ENCODE data around the gene HERPUD1. TPM values are rescaled to one million over a fixed set of nuclear protein-coding genes. Genes with fewer than 3 reads are reported as not detected.

Gene HERPUD1
- total and polyA plus RNA-seq, 8 donors: 78.2 to 298 (median 203) TPM

DNA sequence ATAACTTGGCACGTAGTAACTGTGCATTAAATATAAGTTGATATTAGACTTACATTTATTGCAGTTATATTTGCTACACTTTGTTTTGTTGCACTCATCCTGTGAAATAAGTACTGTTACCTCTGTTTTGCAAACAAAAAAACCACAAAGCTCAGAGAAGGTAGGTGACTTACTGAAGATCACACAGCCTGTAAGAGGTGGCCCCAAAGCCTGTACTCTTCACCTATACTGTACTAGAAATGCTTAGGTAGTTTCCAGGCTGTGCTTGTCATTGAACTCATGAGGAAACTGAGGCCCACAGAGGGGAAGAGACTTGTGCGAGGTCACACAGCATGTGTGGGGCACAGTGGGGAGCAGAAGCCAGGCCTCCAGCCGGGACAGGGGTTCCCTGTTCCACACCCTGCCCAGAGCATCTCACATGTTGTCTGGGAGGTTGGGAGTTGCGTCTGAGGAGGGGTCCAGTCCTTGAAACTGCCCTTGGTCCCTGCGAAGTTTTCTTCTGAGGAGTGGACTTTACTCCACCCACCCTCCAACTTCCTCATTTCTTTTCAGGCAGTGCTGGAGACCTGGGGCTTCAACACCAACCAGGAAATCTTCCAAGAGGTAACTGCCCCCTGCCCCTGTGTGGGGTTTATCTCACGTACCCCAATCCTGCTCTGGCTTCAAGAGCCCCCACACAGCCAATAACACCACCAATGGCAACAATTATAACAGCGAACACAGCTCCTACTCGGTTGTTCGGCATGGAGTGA, 42.8 kb downstream of the HERPUD1 start:
- Histone ChIP-seq H3K9me3 (no peaks in the 10 kb centered on the region), H3K4me1 (peaks cover 0 to 4% (median 0%) of the 10 kb centered on the region in 3 donors), H3K27ac (no peak overlapping the region), H3K27me3 (no peaks in the 10 kb centered on the region), H3K4me3 (no peak overlapping the region), H3K36me3 (no peaks in the 10 kb centered on the region)
- DNase-seq: no peak
- ATAC-seq: no peak
- intact Hi-C loops (cut with DNase I): no loop called here
- TF ChIP-seq, protein P1, sequence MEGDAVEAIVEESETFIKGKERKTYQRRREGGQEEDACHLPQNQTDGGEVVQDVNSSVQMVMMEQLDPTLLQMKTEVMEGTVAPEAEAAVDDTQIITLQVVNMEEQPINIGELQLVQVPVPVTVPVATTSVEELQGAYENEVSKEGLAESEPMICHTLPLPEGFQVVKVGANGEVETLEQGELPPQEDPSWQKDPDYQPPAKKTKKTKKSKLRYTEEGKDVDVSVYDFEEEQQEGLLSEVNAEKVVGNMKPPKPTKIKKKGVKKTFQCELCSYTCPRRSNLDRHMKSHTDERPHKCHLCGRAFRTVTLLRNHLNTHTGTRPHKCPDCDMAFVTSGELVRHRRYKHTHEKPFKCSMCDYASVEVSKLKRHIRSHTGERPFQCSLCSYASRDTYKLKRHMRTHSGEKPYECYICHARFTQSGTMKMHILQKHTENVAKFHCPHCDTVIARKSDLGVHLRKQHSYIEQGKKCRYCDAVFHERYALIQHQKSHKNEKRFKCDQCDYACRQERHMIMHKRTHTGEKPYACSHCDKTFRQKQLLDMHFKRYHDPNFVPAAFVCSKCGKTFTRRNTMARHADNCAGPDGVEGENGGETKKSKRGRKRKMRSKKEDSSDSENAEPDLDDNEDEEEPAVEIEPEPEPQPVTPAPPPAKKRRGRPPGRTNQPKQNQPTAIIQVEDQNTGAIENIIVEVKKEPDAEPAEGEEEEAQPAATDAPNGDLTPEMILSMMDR (IDR thresholded peaks at IDR 0.05): no peak
- FAIRE-seq: no peak
- WGBS, 2 donors: 78 to 88% methylated on average over 9 of the region's 9 CpGs

DNA sequence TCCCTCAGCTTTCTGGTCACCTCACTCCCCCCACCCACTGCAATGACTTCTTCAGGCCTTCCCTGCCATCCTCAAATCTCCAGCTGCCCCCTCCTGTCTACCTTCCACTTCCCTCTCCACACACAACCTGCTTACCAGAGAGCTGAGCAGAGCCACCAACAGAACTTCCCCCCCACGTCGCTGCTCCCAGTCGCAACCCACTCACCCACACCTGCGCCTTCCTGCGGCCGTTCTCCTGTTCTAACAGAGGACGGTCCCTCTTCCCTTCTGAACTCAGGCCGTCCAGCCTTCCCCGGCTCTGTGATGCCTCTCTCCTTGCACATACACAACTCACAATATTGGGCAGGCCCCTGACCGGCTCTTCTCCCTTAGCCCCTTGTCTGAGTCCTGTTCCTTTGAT, 43.8 kb downstream of the HERPUD1 start:
- no peak for FAIRE-seq
- Histone ChIP-seq H3K36me3 (no peaks in the 10 kb centered on the region), H3K4me1 (peaks cover 0 to 4% (median 0%) of the 10 kb centered on the region in 3 donors), H3K27ac (no peak overlapping the region), H3K4me3 (no peak overlapping the region), H3K27me3 (no peaks in the 10 kb centered on the region), H3K9me3 (no peaks in the 10 kb centered on the region)
- TF ChIP-seq, protein P1 (IDR thresholded peaks at IDR 0.05): no peak
- WGBS, 2 donors: 87 to 92% methylated on average over 10 of the region's 10 CpGs
- intact Hi-C loops (cut with DNase I): no loop called here
- no peak for ATAC-seq
- DNase-seq: no peak

DNA sequence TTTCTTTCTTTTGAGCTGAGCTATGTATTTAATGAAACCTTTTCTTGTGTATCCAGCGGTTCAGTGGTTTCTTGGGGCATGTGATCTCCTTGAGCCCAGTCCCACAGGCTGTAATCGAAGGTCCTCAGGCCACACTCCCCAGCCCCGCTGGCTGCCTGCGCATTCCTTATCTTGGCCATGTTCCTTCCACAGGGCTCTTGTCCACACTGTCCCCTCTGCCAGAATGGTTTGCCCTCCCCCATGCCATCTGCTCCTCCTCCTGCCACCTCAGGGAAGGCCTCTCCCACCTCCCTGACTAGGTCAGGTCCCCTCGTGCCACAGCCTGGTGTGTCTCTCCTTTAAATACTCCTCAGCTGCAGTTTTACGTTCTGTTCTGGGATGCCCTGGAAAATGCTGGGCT, 45.3 kb downstream of the HERPUD1 start:
- intact Hi-C loops (cut with DNase I): no loop called here
- Histone ChIP-seq H3K27ac (no peak overlapping the region), H3K9me3 (no peaks in the 10 kb centered on the region), H3K27me3 (no peaks in the 10 kb centered on the region), H3K4me3 (no peak overlapping the region), H3K4me1 (no peaks in the 10 kb centered on the region), H3K36me3 (no peaks in the 10 kb centered on the region)
- WGBS, 2 donors: 90 to 93% methylated on average over 6 of the region's 6 CpGs
- ATAC-seq (no peak), DNase-seq (no peak), FAIRE-seq (no peak)
- TF ChIP-seq, protein P1 (IDR thresholded peaks at IDR 0.05): no peak

DNA sequence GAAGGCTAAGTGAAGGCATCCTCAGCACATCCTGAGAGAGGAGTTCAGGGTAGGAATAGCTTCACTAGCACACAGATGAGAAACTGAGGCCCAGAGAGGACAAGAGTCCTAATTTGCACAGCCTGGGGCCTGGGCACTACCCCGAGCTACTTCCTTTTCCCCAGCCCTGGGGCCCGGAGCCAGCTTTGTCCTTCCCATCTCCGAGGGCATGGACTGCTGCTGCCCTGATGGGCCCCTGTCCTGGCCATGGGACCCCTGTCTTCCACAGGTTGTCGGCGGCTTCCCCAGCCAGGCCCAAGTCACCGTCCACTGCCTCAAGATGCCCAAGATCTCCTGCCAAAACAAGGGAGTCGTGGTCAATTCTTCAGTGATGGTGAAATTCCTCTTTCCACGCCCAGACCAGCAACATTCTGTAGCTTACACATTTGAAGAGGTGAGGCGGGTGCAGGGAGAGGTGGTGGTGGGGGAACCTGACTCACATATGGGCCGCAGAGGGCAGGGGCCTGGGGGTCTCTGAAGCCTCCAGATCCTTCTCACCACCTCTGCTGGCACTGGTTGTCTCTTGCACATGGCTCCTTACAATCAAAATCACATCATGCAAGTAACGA, 46.0 kb downstream of the HERPUD1 start:
- H3K27me3 ChIP-seq: no peaks in the 10 kb centered on the region
- H3K36me3 ChIP-seq: no peaks in the 10 kb centered on the region
- ATAC-seq (no peak), DNase-seq (no peak), FAIRE-seq (no peak)
- no peak overlapping the region for H3K4me3 ChIP-seq
- H3K27ac ChIP-seq: no peak overlapping the region
- 86 to 91% methylated on average over 11 of the region's 11 CpGs for WGBS, 2 donors
- intact Hi-C loops (cut with DNase I): no loop called here
- H3K9me3 ChIP-seq: no peaks in the 10 kb centered on the region
- H3K4me1 ChIP-seq: no peaks in the 10 kb centered on the region
- TF ChIP-seq, protein P1 (IDR thresholded peaks at IDR 0.05): no peak

DNA sequence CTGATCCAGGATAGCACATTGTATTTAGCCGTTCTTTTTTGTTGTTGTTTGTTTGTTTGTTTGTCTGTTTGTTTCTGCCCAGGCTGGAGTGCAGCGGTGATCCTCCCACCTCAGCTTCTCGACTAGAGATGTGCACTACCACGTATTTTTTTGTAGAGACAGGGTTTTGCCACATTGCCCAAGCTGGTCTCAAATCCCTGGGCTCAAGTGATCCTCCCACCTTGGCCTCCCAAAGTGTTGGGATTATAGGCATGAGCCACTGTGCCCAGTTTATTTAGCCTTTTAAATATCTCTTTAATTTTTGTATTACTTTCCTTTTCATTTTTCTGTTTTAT, 48.2 kb downstream of the HERPUD1 start:
- Histone ChIP-seq H3K27ac (no peak overlapping the region), H3K36me3 (no peaks in the 10 kb centered on the region), H3K27me3 (no peaks in the 10 kb centered on the region), H3K9me3 (no peaks in the 10 kb centered on the region), H3K4me3 (no peak overlapping the region), H3K4me1 (peaks cover 0 to 7% (median 0%) of the 10 kb centered on the region in 3 donors)
- ATAC-seq: no peak
- intact Hi-C loops (cut with DNase I): no loop called here
- 76 to 84% methylated on average over 4 of the region's 4 CpGs for WGBS, 2 donors
- TF ChIP-seq, protein P1 (IDR thresholded peaks at IDR 0.05): no peak
- no peak for DNase-seq
- FAIRE-seq: no peak
